ENCODE results near the gene CCDC117.

GRCh38 chr22:28771195-28771791, 1.2 kb upstream of the CCDC117 start:
- TF ChIP-seq, protein P1, sequence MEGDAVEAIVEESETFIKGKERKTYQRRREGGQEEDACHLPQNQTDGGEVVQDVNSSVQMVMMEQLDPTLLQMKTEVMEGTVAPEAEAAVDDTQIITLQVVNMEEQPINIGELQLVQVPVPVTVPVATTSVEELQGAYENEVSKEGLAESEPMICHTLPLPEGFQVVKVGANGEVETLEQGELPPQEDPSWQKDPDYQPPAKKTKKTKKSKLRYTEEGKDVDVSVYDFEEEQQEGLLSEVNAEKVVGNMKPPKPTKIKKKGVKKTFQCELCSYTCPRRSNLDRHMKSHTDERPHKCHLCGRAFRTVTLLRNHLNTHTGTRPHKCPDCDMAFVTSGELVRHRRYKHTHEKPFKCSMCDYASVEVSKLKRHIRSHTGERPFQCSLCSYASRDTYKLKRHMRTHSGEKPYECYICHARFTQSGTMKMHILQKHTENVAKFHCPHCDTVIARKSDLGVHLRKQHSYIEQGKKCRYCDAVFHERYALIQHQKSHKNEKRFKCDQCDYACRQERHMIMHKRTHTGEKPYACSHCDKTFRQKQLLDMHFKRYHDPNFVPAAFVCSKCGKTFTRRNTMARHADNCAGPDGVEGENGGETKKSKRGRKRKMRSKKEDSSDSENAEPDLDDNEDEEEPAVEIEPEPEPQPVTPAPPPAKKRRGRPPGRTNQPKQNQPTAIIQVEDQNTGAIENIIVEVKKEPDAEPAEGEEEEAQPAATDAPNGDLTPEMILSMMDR (IDR thresholded peaks at IDR 0.05), result no peak
- TF ChIP-seq EP300 (IDR thresholded peaks at IDR 0.05) (no peak), POLR2A (IDR thresholded peaks at IDR 0.05) (no peak), POLR2AphosphoS5 (IDR thresholded peaks at IDR 0.05) (no peak)
